A172 (cell line): ENCODE results near the gene COQ7. TPM values are rescaled to one million over a fixed set of nuclear protein-coding genes. Genes with fewer than 3 reads are reported as not detected.
A peak's percentile ranks its signal among the peaks of the same experiment; 100 is the strongest.

Source experiments
- DNase-seq: peaks from one replicate; pipeline ENCODE4 v3.0.0-alpha.2; 2015; ENCODE audit warnings: low spot score
- total RNA-seq: library from RNA; depleted of rRNA; stranded (reverse); fragments of >200 nt; shearing (Covaris generic); gene quantifications from 2 replicates; pipeline ENCODE4 v1.2.3, GENCODE V29; 2014

COQ7 gene
- total RNA-seq, 1 experiment from 2014 or later, result 50.5 TPM

DNA sequence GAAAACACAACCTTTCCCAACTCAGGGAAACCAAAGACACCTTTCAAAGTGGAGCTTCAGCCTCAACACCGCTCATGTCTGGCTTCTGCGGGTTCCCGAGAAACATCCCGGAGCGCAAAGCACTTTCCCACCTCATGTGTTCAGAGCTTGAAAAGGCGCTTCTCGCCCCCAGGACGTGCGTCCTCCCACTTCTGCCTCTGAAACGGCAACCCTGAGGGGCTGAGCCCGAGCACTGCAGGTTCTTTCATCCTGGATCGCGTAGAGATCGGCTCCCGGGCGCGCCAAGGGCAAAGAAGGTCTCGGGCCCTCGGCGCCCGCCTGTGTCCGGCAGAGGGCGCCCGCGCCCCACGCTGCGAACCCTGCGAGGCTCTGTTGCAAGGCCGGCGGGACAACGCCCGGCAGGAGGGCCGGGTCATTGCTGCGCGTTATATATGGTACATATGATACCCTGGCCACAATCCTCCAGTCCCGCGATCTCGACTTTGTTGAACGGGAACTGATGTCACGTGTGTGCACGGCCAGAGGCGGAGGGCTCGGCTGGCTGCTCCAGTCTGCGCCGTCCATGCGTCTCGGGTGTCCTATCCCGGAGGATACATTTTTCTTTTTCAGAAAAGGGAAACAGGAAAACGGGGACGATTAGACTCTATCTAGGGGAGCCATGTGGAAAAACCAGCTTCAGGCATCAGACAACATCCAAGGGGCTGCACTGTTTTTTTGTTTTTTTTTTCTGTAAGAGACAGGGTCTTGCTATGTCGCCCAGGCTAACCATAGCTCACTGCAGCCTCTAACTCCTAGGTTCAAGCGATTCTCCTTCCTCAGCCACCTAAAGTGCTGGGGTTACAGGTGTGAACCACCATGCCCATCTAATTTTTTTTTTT is 19.1 kb downstream of the COQ7 start:
- peak; percentile 90 for DNase-seq

DNA sequence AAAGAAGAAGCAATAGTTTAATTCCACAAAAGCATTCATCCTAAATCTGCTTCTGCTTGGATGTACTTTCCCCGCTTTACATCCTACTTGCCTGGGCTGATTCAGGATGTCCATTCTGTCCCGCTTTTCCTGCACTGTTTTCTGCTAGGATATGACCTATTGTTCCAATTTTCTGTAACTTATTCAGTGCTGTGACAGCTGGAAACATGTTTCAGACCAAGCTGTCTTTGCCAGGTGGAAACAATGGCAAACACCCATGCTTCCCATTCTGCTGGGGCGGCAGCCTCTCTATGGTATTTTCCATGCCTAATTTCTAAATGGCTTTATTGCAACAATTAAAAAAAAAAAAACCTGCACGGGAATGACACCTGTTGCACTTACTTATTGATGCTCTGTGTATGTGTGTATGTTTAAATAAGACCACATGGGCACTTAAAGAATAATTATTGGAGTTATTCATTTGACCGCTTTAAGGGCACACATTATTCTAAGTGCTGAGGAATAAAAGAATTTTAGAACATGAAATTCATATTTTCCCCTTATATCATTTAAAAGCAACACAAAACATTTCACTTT is 21.0 kb downstream of the COQ7 start:
- no peak for DNase-seq

DNA sequence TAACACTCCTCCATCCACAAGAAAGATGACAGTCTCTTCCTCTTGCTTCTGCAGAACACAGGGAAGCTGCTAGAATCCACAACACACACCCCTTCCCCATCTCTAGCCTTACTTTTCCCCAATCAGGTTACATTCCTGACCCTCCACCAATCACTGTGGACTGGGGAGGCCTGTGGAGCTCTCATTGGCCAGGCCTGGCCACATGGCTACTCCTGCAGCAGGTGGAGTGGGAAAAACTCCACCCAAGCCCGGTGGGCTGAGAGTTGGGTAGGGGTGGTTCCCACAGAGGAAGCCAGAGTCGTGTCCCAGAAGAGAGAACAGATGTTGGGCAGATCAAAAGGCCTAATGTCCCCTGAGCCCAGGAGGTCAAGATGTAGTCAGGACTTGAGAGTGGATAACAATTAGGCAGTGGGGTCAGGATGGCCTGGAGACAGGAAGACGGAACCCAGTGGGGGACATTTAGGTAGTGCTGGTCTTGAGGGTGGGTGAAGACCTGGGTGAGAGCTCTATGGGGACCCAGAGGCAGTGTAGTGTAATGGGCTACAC is 22.1 kb downstream of the COQ7 start:
- no peak for DNase-seq

DNA sequence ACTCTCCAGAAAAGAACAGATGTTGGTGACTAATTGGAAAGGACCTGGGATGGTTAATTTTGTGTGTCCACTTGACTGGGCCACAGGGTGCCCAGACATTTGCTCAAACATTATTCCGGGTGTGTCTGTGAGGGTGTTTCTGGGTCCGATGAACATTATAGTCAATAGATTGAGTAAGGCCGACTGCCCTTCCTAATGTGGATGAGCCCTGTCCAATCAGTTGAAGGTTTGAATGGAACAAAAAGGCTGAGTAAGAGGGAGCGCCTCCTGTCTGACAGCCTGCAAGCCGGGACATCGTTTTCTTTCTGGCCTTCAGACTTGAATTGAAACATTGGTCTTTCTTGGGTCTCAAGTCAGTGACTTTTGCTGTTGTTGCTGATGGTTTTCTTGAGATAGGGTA is 23.5 kb downstream of the COQ7 start:
- DNase-seq, result no peak

DNA sequence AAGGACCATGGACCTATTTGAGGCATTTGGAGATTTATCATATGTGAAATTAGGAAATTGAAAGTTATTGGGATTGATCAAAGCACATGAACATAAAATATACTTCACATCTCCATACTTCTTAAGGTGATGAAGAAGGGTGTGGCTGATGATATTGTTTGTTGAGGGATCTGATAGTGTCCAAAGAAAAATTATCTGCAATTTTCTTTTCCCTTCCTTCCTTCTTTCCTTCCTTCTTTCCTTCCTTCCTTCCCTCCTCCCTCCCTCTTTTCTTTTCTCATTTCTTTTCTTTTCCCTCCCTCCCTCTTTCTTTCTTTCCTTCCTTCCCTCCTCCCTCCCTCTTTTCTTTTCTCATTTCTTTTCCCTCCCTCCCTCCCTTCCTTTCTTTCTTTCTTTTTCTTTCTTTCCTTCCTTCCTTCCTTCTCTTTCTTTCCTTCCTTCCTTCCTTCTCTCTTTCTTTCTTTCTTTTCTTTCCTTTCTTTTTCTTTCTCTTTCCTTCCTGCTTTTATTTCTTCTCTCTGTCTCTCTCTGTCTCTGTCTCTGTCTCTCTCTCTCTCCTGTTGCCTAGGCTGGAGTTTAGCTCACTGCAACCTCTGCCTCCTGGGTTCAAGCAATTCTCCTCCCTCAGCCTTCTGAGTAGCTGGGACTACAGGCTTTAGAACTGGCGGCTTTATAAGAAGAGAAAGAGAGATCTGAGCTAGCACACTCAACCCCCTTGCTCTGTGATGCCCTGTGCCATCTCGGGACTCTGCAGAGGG is 25.4 kb downstream of the COQ7 start:
- DNase-seq, result no peak

DNA sequence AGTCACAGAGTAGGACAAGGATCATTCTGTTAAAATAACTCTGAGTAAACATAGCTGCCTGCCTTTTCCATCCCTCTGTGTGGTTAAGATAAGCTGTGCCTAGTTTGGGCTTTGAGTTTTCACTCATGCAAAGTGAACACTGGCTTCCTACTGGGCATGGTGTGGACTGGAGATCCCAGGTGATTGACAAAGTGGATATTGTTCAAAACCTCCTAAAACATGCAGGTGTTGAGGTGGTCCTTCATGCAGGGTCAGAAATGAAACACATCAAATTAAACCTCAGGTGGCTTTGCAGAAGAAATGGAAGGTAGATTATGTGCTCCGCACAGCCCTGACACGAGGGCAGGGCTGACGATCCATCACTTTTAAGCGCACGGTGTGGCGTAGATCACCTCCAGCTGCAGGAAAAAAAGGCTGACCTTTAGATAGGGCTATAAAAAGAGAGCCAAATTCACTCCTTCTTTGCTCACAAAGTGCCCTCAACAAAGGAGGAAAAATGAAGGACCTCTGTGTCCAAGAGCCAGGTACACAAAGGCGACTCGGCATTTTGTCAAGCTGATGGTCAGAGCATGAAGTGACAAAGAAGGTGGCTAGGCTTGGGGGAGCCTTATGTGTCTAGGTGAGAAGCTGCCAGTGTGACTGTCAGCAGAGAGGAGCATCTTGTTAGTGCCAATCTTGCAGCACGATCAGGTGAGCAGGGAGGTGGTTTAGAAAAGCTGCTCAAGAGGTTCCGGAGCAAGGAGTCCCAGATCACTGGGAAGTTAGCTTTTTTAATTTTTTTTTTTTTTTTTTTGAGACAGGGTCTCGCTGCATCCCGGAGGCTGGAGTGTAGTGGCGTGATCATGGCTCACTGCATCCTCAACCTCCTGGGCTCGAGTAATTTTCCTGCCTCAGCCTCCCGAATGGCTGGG is 26.5 kb downstream of the COQ7 start:
- no peak for DNase-seq

DNA sequence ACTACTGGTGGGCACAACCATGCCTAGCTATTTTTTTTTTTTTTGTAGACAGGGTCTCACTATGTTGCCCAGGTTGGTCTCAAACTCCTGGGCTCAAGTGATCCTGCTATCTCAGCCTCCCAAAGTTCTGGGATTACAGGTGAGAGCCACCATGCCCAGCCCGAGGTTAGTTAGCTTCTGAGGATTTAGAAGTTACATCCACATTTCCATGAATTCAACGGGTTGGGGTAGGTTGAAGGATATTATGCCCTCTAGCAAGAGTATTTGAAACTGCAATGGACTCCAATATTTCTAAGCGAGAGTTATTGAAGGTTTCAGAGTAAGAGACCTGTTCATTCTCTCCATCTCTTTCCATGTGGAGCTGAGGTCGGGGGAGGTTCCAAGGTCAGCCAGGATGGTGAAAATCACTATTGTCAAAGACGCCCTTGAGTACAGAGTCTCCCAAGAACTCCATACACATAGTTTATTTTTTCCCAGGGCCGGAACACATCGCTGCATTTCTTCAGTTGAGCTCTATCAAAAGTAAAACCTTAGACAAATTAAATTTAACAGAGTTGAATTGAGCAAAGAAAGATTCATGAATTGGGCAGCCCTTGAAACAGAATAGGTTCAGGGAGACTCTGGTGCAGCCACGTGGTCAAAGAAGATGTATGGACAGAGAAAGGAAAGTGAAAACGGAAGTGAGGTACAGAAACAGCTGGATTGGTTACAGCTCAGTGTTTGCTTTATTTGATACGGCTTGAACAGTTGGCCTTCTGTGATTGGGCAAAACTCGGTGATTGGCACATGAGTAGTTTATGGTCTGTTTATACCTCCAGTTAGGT is 27.3 kb downstream of the COQ7 start:
- no peak for DNase-seq

DNA sequence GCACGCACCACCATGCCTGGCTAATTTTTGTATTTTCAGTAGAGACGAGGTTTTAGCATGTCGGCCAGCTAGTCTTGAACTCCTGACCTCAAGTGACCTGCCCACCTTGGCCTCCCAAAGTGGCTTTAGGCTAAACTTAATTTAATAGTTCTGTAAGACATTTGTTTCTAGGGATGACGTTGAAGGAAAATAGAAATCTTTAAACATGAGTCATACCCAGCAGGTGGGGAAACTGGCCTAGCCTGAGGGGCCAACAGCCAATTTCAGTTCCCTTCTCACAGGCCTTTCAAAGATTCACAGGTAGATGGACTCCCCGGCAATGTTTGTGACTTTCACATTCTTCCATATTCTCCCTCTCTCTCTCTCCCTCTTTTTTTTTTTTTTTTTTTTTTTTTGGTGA is 28.2 kb downstream of the COQ7 start:
- peak; percentile 89 for DNase-seq

DNA sequence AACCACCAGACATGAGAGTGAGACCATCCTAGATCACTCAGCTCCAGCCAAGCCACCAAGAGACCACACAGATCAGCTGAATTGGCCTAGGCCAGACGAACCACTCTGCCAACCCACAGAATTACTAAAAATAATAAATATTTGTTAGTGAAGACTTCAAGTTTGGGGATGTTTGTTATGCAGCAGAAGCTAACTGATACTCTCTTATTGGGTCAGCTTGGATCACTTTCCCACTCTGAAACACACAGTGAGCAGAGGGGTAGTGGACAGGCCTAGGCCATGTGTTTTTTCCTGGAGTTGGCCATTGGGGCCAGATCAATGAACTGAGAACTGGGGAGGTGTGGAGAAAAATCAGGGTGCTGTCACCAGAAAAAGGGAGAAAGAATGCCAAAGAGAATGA is 30.8 kb downstream of the COQ7 start:
- DNase-seq, result no peak

DNA sequence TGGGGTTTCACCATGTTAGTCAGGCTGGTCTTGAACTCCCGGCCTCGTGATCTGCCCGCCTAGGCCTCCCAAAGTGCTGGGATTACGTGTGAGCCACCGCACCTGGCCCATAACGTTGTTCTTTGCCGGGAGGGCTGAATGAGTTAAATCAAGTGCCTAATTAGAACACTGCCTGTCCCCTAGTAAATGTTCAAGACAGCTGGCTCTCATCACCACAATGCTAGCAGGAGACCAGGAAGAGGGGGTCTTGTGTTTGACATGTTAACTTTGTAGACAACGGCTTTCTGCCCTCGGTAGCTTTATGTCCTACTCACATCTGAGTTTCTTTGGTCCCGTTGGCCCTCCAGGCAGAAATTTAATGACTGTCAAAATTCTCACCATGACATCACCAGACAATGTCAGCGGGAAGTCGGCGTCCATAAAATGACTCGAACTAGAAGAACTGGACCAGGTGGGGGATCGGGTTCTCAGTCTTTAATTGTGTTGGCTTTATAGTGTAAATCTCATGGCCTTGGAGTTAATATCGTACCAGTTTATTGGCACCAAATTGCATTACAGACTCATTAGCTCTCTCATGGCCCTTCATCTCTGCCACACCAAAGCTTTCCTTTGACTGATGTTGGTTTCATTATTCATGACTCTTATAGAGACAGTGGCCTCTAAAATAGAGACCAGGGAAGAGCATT is 34.9 kb downstream of the COQ7 start:
- peak; percentile 82 for DNase-seq

DNA sequence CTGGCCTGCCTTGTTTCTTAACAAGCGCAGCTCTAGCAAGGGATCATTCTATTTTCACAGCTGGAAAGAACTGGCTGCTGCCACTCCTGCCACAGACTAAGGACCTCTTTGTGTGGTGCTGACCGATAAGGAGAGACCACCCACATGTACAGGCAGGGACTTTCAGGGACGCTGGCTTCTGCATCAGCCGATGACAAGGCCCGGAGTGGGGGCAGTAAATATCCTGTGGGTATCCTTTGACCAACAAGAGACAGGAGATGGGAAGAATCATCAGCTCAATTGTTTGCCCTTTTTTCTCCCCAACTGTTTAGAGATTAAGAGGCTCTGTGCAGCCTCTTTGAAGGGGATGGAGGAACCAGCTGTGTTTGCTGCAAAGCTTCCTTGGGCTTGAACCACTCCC is 37.2 kb downstream of the COQ7 start:
- DNase-seq, result no peak

DNA sequence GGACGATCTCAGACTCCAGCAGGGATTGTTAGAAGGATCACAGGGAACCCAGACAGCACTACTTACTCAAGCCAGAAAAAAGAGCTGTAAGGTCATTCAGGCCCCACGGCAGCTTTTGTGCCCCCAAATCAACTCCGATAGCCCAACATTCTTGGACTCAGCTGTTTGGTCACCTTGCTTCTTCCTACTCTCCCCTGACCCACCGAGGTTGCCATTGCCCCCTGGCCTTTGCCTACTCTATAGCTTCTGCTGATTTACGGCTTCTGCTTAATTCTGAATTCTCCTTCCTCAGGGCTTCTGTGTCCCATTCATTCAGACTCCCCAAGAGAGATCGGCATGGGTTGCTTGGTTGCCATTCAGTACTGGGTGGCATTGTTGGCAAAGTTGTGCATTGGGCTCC is 37.7 kb downstream of the COQ7 start:
- DNase-seq, result no peak

DNA sequence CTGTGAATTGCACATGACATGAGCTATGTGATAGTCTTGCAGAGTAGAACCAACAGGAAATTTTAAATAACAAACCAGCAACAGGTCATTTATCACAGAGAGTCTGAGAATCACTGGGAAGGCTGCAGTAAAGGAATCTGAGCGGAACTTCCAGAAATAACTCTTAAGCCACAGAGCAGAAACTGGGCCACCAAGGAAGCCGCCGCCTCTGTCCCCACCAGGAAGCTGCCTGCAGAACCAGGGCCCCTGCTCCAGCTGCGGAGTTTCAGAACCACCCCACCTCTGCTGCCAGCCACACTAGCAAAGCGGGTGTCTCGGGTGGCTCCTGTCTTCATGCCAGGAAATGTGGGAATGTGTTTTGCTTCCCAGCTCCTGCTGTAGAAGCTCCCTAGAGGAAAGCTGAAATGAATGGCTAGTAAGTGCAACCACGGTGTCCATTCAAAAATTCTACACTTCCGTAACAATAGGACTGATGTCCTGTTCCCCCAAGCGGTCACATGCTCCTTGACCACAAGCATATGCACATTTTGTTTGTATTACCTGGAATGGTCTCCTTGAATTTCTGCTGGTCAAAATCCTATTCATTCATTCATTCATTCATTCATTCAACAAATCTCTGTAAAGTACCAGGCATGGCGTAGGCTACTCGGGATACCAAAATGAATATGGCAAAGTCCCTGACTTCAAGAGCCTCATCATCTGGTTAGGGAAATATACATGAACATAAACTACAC is 38.6 kb downstream of the COQ7 start:
- DNase-seq, result peak; percentile 57

DNA sequence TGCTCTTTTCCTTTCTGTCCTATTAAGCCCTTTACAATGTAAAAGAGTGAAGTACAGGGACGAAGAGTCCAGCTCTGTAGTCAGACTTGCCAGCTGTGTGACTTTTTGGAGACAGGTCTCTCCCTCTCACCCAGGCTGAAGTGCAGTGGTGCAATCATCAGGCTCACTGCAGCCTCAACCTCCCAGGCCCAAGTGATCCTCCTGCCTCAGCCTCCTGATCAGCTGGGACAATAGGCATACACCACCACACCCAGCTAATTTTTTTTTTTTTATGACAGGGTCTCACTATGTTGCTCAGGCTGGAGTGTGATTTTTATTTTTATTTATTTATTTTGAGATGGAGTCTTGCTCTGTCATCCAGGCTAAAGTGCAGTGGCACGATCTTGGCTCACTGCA is 39.2 kb downstream of the COQ7 start:
- DNase-seq, result no peak

DNA sequence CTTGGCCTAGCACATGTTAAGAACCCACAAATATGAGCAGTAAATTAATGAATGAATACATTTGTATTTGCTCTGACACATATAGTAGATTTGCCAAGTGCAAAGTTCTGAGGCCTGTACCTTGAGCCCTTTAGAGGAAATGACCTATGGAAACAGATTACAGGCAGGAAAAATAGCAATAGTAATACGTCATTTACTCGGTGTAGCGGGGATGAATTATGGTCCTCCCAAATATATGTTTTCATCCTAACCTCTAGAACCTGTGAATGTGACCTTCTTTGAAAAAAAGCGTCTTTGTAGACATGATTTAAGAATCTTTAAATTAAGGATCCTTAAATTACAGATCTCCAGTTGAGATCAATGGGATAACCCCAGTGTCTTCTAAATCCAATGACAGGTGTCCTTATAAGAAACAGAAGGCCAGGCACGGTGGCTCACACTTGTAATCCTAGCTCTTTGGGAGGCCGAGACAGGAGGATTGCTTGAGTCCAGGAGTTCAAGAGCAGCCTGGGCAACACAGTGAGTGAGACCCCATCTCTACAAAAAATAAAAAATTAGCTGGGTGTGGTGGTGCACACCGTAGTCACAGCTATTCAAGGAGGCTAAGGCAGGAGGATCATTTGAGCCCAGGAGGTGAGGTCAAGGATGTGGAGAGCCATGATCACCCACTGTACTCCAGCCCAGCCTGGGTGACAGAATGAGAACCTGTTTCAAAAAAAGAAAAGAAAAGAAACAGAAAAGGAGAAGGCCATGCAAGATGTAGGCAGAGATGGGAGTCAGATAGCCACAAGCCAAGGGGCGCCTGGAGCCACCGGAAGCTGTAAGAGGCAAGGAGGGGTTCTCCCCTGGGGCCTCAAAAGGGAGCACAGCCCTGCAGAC is 41.2 kb downstream of the COQ7 start:
- no peak for DNase-seq

DNA sequence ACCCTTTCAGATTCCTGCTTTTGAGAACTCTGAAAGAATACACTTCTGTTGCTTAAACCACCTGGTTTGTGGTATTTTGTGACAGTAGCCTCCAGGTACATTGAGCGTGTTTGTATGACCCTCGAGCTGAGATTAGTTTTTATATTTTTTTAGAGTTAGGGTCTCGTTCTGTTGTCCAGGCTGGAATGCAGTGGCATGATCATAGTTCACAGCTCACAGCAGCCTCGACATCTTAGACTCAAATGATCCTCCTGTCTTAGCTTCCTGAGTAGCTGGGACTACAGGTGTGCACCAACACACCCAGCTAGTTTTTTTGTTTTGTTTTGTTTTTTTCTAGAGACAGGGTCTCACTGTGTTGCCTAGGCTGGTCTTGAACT is 41.9 kb downstream of the COQ7 start:
- DNase-seq, result no peak

DNA sequence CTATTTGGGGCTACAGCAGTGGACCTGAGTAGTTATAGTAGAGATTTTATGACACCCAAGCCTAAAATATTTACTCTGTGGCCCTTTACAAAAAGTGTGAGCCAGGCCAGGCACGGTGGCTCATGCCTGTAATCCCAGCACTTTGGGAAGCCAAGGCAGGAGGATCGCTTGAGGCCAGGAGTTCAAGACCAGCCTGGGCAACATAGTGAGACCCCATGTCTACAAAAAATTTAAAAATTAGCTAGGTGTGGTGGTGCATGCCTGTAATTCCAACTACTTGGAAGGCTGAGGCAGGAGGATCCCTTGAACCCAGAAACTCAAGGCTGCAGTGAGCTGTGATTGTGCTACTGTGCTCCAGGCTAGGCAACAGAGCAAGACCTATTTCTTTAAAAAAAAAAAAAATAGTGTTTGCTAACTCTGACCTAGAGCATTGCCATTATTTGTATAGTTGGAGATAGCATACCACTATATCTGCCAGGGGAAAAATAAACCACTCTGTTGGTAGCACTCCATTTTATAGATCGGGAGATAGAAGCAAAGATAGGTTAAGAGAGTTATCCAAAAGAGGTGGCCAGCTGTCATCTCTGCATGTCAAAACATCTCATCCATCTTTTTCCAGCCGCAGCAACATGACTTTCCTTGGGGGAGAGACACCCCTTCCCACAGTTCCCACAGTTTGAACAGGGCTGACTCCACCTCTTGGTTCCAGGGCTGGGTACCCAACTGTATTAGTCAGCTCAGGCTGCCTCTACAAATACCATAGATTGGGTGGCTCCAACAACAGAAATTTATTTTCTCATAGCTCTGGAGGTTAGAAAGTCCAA is 43.3 kb downstream of the COQ7 start:
- no peak for DNase-seq

DNA sequence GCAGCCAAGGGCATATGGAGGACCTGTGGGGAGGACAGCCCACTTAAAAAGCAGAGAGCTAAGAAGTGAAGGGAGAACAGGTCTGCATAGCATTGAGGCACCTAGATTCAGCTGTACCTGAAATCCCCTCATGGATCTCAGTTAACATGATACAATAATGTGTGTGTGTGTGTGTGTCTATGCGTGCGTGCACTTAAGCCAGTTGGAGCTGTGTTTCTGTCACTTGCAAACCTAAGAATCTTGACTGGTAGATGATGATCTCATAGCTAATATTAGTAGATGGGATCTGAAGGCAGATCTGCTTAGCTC is 44.6 kb downstream of the COQ7 start:
- no peak for DNase-seq
